AG04449 (cell line): ENCODE measurements around the gene TRNT1.

Source experiments
- CTCF ChIA-PET: fragments of 350-600 bp; formaldehyde crosslinking; extraction: SDS; loops from one replicate; lab custom pipeline; 2021; ENCODE audit warnings: antibody characterized with exemption; lab: Yijun Ruan, JAX
- POLR2A ChIA-PET: fragments of 400-600, 350-600 bp; formaldehyde crosslinking; extraction: SDS; loops from one replicate; lab custom pipeline; 2020; ENCODE audit warnings: antibody characterized with exemption, inconsistent platforms; lab: Yijun Ruan, JAX
- DNase-seq: peaks from one replicate; pipeline ENCODE4 v3.0.0-alpha.2; 2010; ENCODE audit warnings: low read depth, low spot score
- H3K4me3 ChIP-seq: 2 replicates; pipeline ENCODE4 v1.5.1; 2011; ENCODE audit warnings: low read depth, mild to moderate bottlenecking, control low read depth, low read length
- CTCF ChIP-seq: IDR thresholded peaks from one replicate; pipeline ENCODE4 v1.5.1; 2011; ENCODE audit warnings: mild to moderate bottlenecking, moderate library complexity, low read length, control low read depth, inconsistent platforms; ENCODE audit not compliant: insufficient read depth; ENCODE audit errors: missing control alignments

TRNT1 gene

DNA sequence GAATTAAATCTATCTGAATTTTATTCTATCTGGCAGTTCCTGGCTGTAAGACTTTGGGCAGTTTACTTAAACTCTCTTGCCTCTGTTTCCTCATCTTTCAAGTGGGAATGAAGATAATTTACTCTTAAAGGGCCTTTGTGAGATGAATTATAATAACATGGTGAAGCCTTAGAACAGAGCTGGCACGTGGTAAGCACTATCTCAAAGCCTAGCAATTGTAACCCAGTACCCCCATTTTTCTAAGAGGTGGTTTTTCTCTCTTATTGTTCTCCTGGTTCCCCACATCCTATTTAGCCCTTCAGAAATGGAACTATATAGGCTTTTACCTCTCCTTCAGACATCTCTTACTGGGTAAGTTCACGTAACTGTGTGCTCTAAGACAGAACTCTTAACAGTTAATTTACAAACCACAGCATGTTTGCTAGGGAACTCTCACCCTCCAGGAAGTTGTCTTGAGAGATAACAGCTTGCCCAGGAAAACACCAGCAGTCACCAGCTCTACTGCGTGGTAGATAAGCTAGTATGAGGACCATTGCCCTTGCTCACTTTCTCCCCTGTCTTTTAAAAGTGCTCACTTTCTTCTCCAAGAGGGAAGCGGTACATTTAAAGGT lies 65.0 kb downstream of the TRNT1 start:
- CTCF ChIA-PET = interaction anchor here (0.9 to 1.7 kb wide), 4 partner anchors 8 to 1100 kb away, joined by 3 to 6 read pairs (median 3); no protein-coding TSS in a partner anchor
- no peak for DNase-seq
- H3K4me3 ChIP-seq = no peak overlapping the region
- no peak for TF ChIP-seq CTCF
- POLR2A ChIA-PET = no interaction called here

- H3K4me3 ChIP-seq = no peak overlapping the region
- ChIA-PET POLR2A (no interaction called here), CTCF (interaction anchor here (0.9 to 1.7 kb wide), 4 partner anchors 8 to 1099 kb away, joined by 3 to 6 read pairs (median 3); no protein-coding TSS in a partner anchor)
- no peak for DNase-seq
- TF ChIP-seq CTCF = no peak
Measured at GRCh38 chr3:3192286-3192675, 65.5 kb downstream of the TRNT1 start.

GRCh38 chr3:3194861-3195260 lies 68.1 kb downstream of the TRNT1 start:
- H3K4me3 ChIP-seq = no peak overlapping the region
- POLR2A ChIA-PET = no interaction called here
- CTCF ChIA-PET = no interaction called here
- DNase-seq = no peak
- no peak for TF ChIP-seq CTCF

- DNase-seq = no peak
Measured at GRCh38 chr3:3196148-3196861, 69.6 kb downstream of the TRNT1 start.

More at GRCh38 chr3:3196148-3196861, 69.6 kb downstream of the TRNT1 start:
- ChIA-PET CTCF (interaction anchor here (1.2 kb wide), 1 partner anchor 1076 kb away, joined by 3 read pairs; no protein-coding TSS in a partner anchor), POLR2A (no interaction called here)
- peak; percentile 24 for TF ChIP-seq CTCF
- no peak overlapping the region for H3K4me3 ChIP-seq
